Cardiac muscle cell (in vitro differentiated cells and primary cell): Measurements from ENCODE around the gene KCNIP1. TPM values are rescaled to one million over a fixed set of nuclear protein-coding genes. Genes with fewer than 3 reads are reported as not detected.

ENCODE experiments used
- DNase-seq, 2 donors: peaks; one replicate each; pipeline versions ENCODE4 v3.0.0 to v3.0.0-alpha.2; 2010 to 2017; ENCODE audit warnings: low read depth in 1 of 2, low spot score in 1 of 2
- H3K27ac ChIP-seq: fragments of 200-600 bp; sonication (generic); 2 replicates; pipeline ENCODE4 v1.5.1; 2016
- H3K27me3 ChIP-seq: fragments of 200-600 bp; sonication (generic); 2 replicates; pipeline ENCODE4 v1.6.0; 2016; ENCODE audit warnings: control low read depth
- H3K36me3 ChIP-seq: fragments of 200-600 bp; sonication (generic); 2 replicates; pipeline ENCODE4 v1.5.1; 2016; ENCODE audit warnings: control low read depth
- H3K4me1 ChIP-seq: fragments of 200-600 bp; sonication (generic); 2 replicates; pipeline ENCODE4 v1.8.1; 2017; ENCODE audit warnings: low read depth, mild to moderate bottlenecking, mixed run types
- H3K4me3 ChIP-seq: fragments of 200-600 bp; sonication (generic); 2 replicates; pipeline ENCODE4 v1.5.1; 2016; ENCODE audit warnings: mild to moderate bottlenecking
- H3K9me3 ChIP-seq: fragments of 200-600 bp; sonication (generic); 2 replicates; pipeline ENCODE4 v1.5.1; 2017; ENCODE audit warnings: low read depth, mild to moderate bottlenecking, control low read depth
- polyA plus RNA-seq: library from polyadenylated mRNA; unstranded; fragments of >200 nt; fragmentation: Nextera tagmentation; extraction: Ambion mirVana; gene quantifications from 2 replicates; pipeline ENCODE4 v1.2.1, GENCODE V29; 2016
- total RNA-seq: library from RNA; depleted of rRNA; stranded (reverse); fragments of >200 nt; gene quantifications from 2 replicates; pipeline ENCODE4 v1.2.3, GENCODE V29; 2016
- TF ChIP-seq, protein P1 (sequence below): IDR thresholded peaks from 2 replicates; pipeline ENCODE4 v1.5.1; 2012; ENCODE audit warnings: low read depth, mild to moderate bottlenecking, low read length

The KCNIP1 gene
- total and polyA plus RNA-seq, 2 experiments from 2014 or later: 0.09 TPM; not detected in 1

DNA sequence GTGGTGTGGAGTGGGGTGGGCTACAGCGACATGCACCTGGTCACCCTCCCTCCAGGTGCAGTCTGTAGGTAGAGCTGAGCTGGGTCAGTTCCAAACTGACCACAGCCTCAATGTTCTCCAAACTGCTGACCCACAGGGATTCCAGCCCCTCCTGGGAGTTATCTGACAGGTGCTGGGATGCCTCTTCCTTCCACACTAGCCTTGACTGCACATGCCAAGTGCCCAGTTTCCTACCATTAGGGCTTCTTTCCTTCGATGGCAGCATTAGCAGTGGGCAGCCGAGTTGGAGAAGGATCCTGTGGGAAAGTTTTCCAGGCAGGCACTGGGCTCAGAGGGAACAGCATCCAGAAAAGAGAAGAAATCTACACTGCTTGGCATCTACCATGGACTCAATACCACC lies 215.7 kb downstream of the KCNIP1 start:
- H3K4me1 ChIP-seq: no peaks in the 10 kb centered on the region
- no peak for DNase-seq
- TF ChIP-seq, protein P1, sequence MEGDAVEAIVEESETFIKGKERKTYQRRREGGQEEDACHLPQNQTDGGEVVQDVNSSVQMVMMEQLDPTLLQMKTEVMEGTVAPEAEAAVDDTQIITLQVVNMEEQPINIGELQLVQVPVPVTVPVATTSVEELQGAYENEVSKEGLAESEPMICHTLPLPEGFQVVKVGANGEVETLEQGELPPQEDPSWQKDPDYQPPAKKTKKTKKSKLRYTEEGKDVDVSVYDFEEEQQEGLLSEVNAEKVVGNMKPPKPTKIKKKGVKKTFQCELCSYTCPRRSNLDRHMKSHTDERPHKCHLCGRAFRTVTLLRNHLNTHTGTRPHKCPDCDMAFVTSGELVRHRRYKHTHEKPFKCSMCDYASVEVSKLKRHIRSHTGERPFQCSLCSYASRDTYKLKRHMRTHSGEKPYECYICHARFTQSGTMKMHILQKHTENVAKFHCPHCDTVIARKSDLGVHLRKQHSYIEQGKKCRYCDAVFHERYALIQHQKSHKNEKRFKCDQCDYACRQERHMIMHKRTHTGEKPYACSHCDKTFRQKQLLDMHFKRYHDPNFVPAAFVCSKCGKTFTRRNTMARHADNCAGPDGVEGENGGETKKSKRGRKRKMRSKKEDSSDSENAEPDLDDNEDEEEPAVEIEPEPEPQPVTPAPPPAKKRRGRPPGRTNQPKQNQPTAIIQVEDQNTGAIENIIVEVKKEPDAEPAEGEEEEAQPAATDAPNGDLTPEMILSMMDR: no peak

DNA sequence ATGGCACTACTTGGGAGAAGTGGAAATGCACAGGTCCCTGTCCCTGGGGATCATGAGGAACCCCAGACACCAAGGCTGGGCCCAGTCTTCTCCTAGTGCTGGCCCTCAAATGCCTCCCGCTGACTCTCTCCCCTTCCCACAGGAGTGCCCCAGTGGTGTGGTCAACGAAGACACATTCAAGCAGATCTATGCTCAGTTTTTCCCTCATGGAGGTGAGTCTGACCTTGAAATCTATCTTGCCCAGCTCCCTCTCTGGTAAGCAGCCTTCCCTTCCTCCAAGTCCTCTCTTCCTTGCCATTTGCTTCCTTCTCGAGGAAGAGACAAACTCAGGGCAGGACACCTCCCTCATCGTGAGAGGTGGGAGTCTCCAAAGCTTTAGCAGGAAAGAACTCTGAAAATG lies 216.4 kb downstream of the KCNIP1 start:
- Histone ChIP-seq H3K27me3 (no peaks in the 10 kb centered on the region), H3K9me3 (no peaks in the 10 kb centered on the region), H3K4me1 (no peaks in the 10 kb centered on the region), H3K27ac (no peak overlapping the region), H3K4me3 (no peak overlapping the region), H3K36me3 (no peaks in the 10 kb centered on the region)
- TF ChIP-seq, protein P1: no peak
- DNase-seq: no peak

More for the DNA sequence above, 215.7 kb downstream of the KCNIP1 start:
- Histone ChIP-seq H3K27ac (no peak overlapping the region), H3K27me3 (no peaks in the 10 kb centered on the region), H3K9me3 (no peaks in the 10 kb centered on the region), H3K36me3 (no peaks in the 10 kb centered on the region), H3K4me3 (no peak overlapping the region)

DNA sequence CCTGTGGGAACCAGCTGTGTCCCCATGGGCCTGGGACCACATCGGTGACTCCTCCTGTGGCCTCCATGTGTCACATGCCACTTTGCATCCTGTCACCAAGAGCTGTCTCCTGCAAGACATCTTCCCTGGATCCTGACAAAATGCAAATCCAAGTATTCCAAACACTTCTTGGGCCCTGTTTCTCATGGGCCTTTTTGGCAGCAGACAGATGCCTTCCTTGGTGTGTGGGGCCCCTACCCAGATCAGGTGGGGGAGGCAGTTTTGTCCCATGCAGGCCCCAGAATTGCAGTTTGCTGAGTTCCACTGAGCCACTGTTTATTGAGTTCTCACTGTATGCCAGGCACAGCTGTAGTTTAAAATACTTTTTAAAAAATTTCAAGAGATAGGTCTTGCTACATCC lies 217.2 kb downstream of the KCNIP1 start:
- TF ChIP-seq, protein P1: no peak
- no peaks in the 10 kb centered on the region for H3K36me3 ChIP-seq
- H3K4me1 ChIP-seq: no peaks in the 10 kb centered on the region

DNA sequence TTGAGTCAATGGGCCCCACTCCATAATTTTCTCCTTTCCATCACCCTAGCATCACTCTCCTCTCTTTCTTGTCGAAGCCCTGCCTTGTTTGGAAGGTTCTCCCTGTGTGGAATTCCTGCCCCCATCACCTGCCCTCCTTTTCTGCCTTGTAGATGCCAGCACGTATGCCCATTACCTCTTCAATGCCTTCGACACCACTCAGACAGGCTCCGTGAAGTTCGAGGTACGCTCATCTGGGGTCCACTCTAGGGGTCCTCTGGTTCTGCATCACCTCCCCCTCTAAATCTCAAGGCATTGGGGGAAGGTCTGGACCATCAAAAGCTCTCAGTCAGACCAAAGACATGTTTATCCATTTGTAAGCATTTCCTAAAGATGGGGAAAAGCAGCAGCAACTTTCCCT lies 217.9 kb downstream of the KCNIP1 start:
- Histone ChIP-seq H3K9me3 (no peaks in the 10 kb centered on the region), H3K27me3 (no peaks in the 10 kb centered on the region), H3K36me3 (no peaks in the 10 kb centered on the region), H3K27ac (no peak overlapping the region), H3K4me1 (no peaks in the 10 kb centered on the region), H3K4me3 (no peak overlapping the region)
- DNase-seq: no peak
- TF ChIP-seq, protein P1: no peak

More for the DNA sequence above, 217.2 kb downstream of the KCNIP1 start:
- no peak overlapping the region for H3K27ac ChIP-seq
- no peaks in the 10 kb centered on the region for H3K9me3 ChIP-seq
- DNase-seq: no peak
- no peaks in the 10 kb centered on the region for H3K27me3 ChIP-seq
- H3K4me3 ChIP-seq: no peak overlapping the region

DNA sequence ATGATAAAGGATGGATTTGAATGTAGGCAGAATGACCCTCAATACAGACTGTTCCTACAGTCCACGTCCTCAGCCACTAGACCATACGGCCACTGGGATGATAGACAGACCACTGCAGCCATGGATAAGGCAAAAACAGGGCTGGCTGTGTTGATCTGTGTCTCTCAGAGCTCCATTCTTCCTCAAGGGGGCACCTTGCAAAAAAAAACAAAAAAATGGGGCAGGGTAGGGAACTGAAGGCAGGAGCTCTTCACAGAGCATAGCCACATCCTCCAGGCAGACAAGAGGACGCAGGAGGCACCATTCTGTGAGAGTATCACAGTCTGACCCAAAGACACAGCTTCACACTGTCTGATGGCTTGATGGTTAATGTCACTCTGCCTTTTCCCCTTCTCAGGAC lies 218.5 kb downstream of the KCNIP1 start:
- TF ChIP-seq, protein P1: no peak
- DNase-seq: no peak

DNA sequence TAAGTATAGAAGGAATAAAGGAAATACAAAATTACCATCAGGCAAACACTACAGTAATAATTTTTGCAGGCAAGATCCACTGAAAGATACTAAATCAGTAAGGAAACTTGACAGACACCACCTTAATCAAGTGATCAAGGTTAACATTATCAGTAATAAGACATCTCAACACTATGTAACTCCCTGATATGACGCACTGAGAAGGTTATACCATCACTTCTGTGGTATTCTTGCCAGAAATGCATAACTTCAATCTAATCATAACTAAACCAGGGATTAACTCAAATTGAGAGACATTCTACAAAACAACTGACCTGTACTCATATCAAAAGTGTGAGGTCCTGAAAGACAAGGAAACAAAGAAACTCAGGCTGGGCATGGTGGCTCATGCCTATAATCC lies 227.2 kb downstream of the KCNIP1 start:
- no peaks in the 10 kb centered on the region for H3K36me3 ChIP-seq
- no peak overlapping the region for H3K4me3 ChIP-seq
- H3K27ac ChIP-seq: no peak overlapping the region
- no peak for DNase-seq
- no peaks in the 10 kb centered on the region for H3K27me3 ChIP-seq
- no peaks in the 10 kb centered on the region for H3K4me1 ChIP-seq
- TF ChIP-seq, protein P1: no peak
- no peaks in the 10 kb centered on the region for H3K9me3 ChIP-seq

More for the DNA sequence above, 218.5 kb downstream of the KCNIP1 start:
- Histone ChIP-seq H3K36me3 (no peaks in the 10 kb centered on the region), H3K9me3 (no peaks in the 10 kb centered on the region), H3K27ac (no peak overlapping the region), H3K4me3 (no peak overlapping the region), H3K27me3 (no peaks in the 10 kb centered on the region), H3K4me1 (no peaks in the 10 kb centered on the region)
